Neural cell (in vitro differentiated cells): ENCODE measurements around the gene SLC16A12.

Experiments used
- CTCF ChIP-seq: fragments of 450-650 bp; IDR thresholded peaks from 2 replicates; pipeline ENCODE4 v1.5.1; 2014; ENCODE audit warnings: antibody characterized with exemption, mild to moderate bottlenecking, moderate library complexity; ENCODE audit not compliant: poor library complexity, severe bottlenecking
- EP300 ChIP-seq: fragments of 450-650 bp; conservative IDR thresholded peaks from 2 replicates; pipeline ENCODE4 v1.6.1; 2014; ENCODE audit warnings: antibody characterized with exemption, mild to moderate bottlenecking, moderate library complexity; ENCODE audit not compliant: poor library complexity, severe bottlenecking
- EZH2 ChIP-seq: fragments of 200-600, 300-800 bp; shearing (Covaris generic), sonication (generic); IDR thresholded peaks from 2 replicates; pipeline ENCODE4 v1.6.1; 2014; ENCODE audit warnings: antibody characterized with exemption, low read length, borderline replicate concordance, mild to moderate bottlenecking; ENCODE audit not compliant: insufficient read depth, poor library complexity, severe bottlenecking
- MXI1 ChIP-seq: fragments of 450-650 bp; conservative IDR thresholded peaks from 2 replicates; pipeline ENCODE4 v1.6.1; 2014; ENCODE audit warnings: antibody characterized with exemption, mild to moderate bottlenecking; ENCODE audit not compliant: poor library complexity, severe bottlenecking
- POLR2AphosphoS5 ChIP-seq: IDR thresholded peaks from 2 replicates; pipeline ENCODE4 v1.6.1; 2012
- RAD21 ChIP-seq: fragments of 450-650 bp; conservative IDR thresholded peaks from 2 replicates; pipeline ENCODE4 v1.6.1; 2014; ENCODE audit warnings: antibody characterized with exemption, mild to moderate bottlenecking, moderate library complexity
- REST ChIP-seq: IDR thresholded peaks from 2 replicates; pipeline ENCODE4 v1.6.1; 2012; ENCODE audit warnings: borderline replicate concordance
- SMC3 ChIP-seq: fragments of 450-650 bp; conservative IDR thresholded peaks from 2 replicates; pipeline ENCODE4 v1.6.1; 2014; ENCODE audit warnings: antibody characterized with exemption, mild to moderate bottlenecking, moderate library complexity; ENCODE audit not compliant: poor library complexity
- TAF1 ChIP-seq: IDR thresholded peaks from 2 replicates; pipeline ENCODE4 v1.6.1; 2012; ENCODE audit warnings: low read depth

GRCh38 chr10:89536013-89536354 is 590 bp upstream of the SLC16A12 start:
- TF ChIP-seq POLR2AphosphoS5 (no peak), EP300 (no peak), EZH2 (no peak), CTCF (no peak), SMC3 (no peak), TAF1 (peak; percentile 13), RAD21 (no peak), REST (no peak), MXI1 (no peak)
